Testis (tissue), 3 donors: ENCODE data around the gene HSD17B2. TPM values are rescaled to one million over a fixed set of nuclear protein-coding genes. Genes with fewer than 3 reads are reported as not detected.

ENCODE experiments used
- DNase-seq: peaks from one replicate; pipeline ENCODE4 v3.0.0-alpha.2; 2019
- H3K27ac ChIP-seq, 2 donors: fragments of 200-600 bp; sonication (generic); one replicate each; pipeline ENCODE4 v1.5.1; 2019
- H3K27me3 ChIP-seq: fragments of 200-600 bp; sonication (generic); one replicate; pipeline ENCODE4 v1.5.1; 2019
- H3K36me3 ChIP-seq: fragments of 200-600 bp; sonication (generic); one replicate; pipeline ENCODE4 v1.5.1; 2017; ENCODE audit warnings: low read depth; ENCODE audit errors: missing control alignments
- H3K4me1 ChIP-seq: fragments of 200-600 bp; sonication (generic); one replicate; pipeline ENCODE4 v1.5.1; 2019
- H3K4me3 ChIP-seq, 2 donors: fragments of 200-600 bp; sonication (generic); one replicate each; pipeline ENCODE4 v1.5.1; 2017 to 2019
- H3K9me3 ChIP-seq: fragments of 200-600 bp; sonication (generic); one replicate; pipeline ENCODE4 v1.5.1; 2017
- CTCF ChIP-seq, 3 experiments: fragments of 450-650 bp in 2 of 3; fragments of 200-600 bp in 1 of 3; sonication (generic) in 1 of 3; IDR thresholded peaks; one replicate each; pipeline ENCODE4 v1.5.1; 2016 to 2019; ENCODE audit warnings: antibody characterized with exemption in 3 of 3, mild to moderate bottlenecking in 2 of 3, moderate library complexity in 1 of 3
- POLR2A ChIP-seq: fragments of 450-650 bp; IDR thresholded peaks from one replicate; pipeline ENCODE4 v1.6.1; 2017; ENCODE audit warnings: antibody characterized with exemption, mild to moderate bottlenecking, moderate library complexity
- WGBS, 2 donors: methylation state at CpG; one replicate each; pipeline ENCODE4 v1.1.5; 2018; 5-methylcytosine and 5-hydroxymethylcytosine counted together
- intact Hi-C: fragments of 100-400 bp; cut with DNase I; formaldehyde crosslinking; loops from one replicate; pipeline ENCODE4 v1.15.1; 2023; ENCODE audit warnings: low total_unique reads
- polyA plus RNA-seq: library from polyadenylated mRNA; stranded (reverse); fragments of 350-450 nt; fragmentation: Illumina TruSeq; extraction: RNeasy Lipid Tissue Mini Kit (QIAGEN cat#74804); gene quantifications from one replicate; pipeline ENCODE4 v1.2.3, GENCODE V29; 2014; ENCODE audit warnings: low read depth, low replicate concordance; ENCODE audit not compliant: insufficient read depth
- total RNA-seq, 2 donors: library from RNA; depleted of rRNA; stranded (reverse); fragments of >200 nt; gene quantifications; one replicate each; pipeline ENCODE4 v1.2.3, GENCODE V29; 2016

The HSD17B2 gene
- total and polyA plus RNA-seq, 3 donors from 2014 or later, result 0.71 TPM; not detected in 2

GRCh38 chr16:82050506-82050905, 15.5 kb downstream of the HSD17B2 start:
- intact Hi-C loops, result no loop called here
- H3K36me3 ChIP-seq, result no peaks in the 10 kb centered on the region
- no peak overlapping the region for H3K4me3 ChIP-seq
- no peaks in the 10 kb centered on the region for H3K27me3 ChIP-seq
- WGBS, 2 donors, result 64 to 68% methylated on average over 3 of the region's 3 CpGs
- H3K27ac ChIP-seq, result no peak overlapping the region
- no peak for DNase-seq
- no peaks in the 10 kb centered on the region for H3K4me1 ChIP-seq
- H3K9me3 ChIP-seq, result no peaks in the 10 kb centered on the region
- TF ChIP-seq CTCF (IDR thresholded peaks at IDR 0.05) (no peak), POLR2A (no peak)

- DNase-seq, result no peak
- Histone ChIP-seq H3K9me3 (no peaks in the 10 kb centered on the region), H3K27me3 (no peaks in the 10 kb centered on the region), H3K27ac (no peak overlapping the region), H3K36me3 (no peaks in the 10 kb centered on the region), H3K4me1 (no peaks in the 10 kb centered on the region), H3K4me3 (no peak overlapping the region)
- intact Hi-C loops, result no loop called here
- 84 to 93% methylated on average over 4 of the region's 4 CpGs for WGBS, 2 donors
- TF ChIP-seq POLR2A, result no peak
- no peak for TF ChIP-seq CTCF (IDR thresholded peaks at IDR 0.05)
Observed at GRCh38 chr16:82050909-82051357, 15.9 kb downstream of the HSD17B2 start.

- WGBS, 2 donors, result 88 to 93% methylated on average over 5 of the region's 5 CpGs
- no peak overlapping the region for H3K4me3 ChIP-seq
- intact Hi-C loops, result no loop called here
Observed at GRCh38 chr16:82051656-82052055, 16.6 kb downstream of the HSD17B2 start.

GRCh38 chr16:82055117-82055516, 20.1 kb downstream of the HSD17B2 start:
- WGBS, 2 donors, result 88 to 93% methylated on average over 3 of the region's 3 CpGs
- no peak for DNase-seq
- H3K27me3 ChIP-seq, result no peaks in the 10 kb centered on the region
- intact Hi-C loops, result no loop called here
- no peak overlapping the region for H3K27ac ChIP-seq
- no peaks in the 10 kb centered on the region for H3K36me3 ChIP-seq
- no peaks in the 10 kb centered on the region for H3K4me1 ChIP-seq
- H3K4me3 ChIP-seq, result no peak overlapping the region
- no peaks in the 10 kb centered on the region for H3K9me3 ChIP-seq
- TF ChIP-seq POLR2A (no peak), CTCF (IDR thresholded peaks at IDR 0.05) (no peak)

More at GRCh38 chr16:82051656-82052055, 16.6 kb downstream of the HSD17B2 start:
- Histone ChIP-seq H3K27ac (no peak overlapping the region), H3K9me3 (no peaks in the 10 kb centered on the region), H3K4me1 (no peaks in the 10 kb centered on the region), H3K27me3 (no peaks in the 10 kb centered on the region), H3K36me3 (no peaks in the 10 kb centered on the region)
- no peak for DNase-seq
- no peak for TF ChIP-seq POLR2A

GRCh38 chr16:82055728-82056549, 20.9 kb downstream of the HSD17B2 start:
- intact Hi-C loops, result no loop called here
- Histone ChIP-seq H3K4me3 (no peak overlapping the region), H3K27me3 (no peaks in the 10 kb centered on the region), H3K4me1 (no peaks in the 10 kb centered on the region), H3K9me3 (no peaks in the 10 kb centered on the region), H3K36me3 (no peaks in the 10 kb centered on the region), H3K27ac (no peak overlapping the region)
- WGBS, 2 donors, result 81 to 84% methylated on average over 8 of the region's 8 CpGs
- TF ChIP-seq POLR2A (no peak), CTCF (IDR thresholded peaks at IDR 0.05) (no peak)
- no peak for DNase-seq
